HUES6 (cell line): ENCODE results near the gene TPK1.

Source experiments
- H3K27ac ChIP-seq: 2 replicates; pipeline ENCODE4 v1.7.0; 2013; ENCODE audit warnings: low read depth, mild to moderate bottlenecking, low read length, inconsistent platforms
- H3K27me3 ChIP-seq: 2 replicates; pipeline ENCODE4 v1.6.1; 2013; ENCODE audit warnings: low read length; ENCODE audit not compliant: control insufficient read depth, insufficient read depth
- H3K36me3 ChIP-seq: 2 replicates; pipeline ENCODE4 v1.6.1; 2013; ENCODE audit warnings: low read length; ENCODE audit not compliant: control insufficient read depth, insufficient read depth
- H3K4me1 ChIP-seq: 2 replicates; pipeline ENCODE4 v1.6.1; 2013; ENCODE audit warnings: low read length; ENCODE audit not compliant: control insufficient read depth, insufficient read depth
- H3K4me3 ChIP-seq: 2 replicates; pipeline ENCODE4 v1.5.1; 2013; ENCODE audit warnings: low read depth, low read length
- H3K9ac ChIP-seq: one replicate; pipeline ENCODE4 v1.6.1; 2013; ENCODE audit warnings: mild to moderate bottlenecking, low read length
- H3K9me3 ChIP-seq: 2 replicates; pipeline ENCODE4 v1.6.1; 2013; ENCODE audit warnings: low read depth, low read length; ENCODE audit not compliant: control insufficient read depth, insufficient read depth

Gene TPK1

GRCh38 chr7:144531181-144531580 lies 304.7 kb downstream of the TPK1 start:
- H3K9me3 ChIP-seq: peaks cover 3% of the 10 kb centered on the region
- no peaks in the 10 kb centered on the region for H3K36me3 ChIP-seq
- H3K4me1 ChIP-seq: peaks cover 4% of the 10 kb centered on the region
- H3K27ac ChIP-seq: no peak overlapping the region
- H3K27me3 ChIP-seq: no peaks in the 10 kb centered on the region
- H3K9ac ChIP-seq: no peak overlapping the region
- no peak overlapping the region for H3K4me3 ChIP-seq

- Histone ChIP-seq H3K36me3 (no peaks in the 10 kb centered on the region), H3K27me3 (no peaks in the 10 kb centered on the region), H3K4me3 (no peak overlapping the region), H3K9ac (no peak overlapping the region), H3K4me1 (peaks cover 8% of the 10 kb centered on the region), H3K9me3 (no peaks in the 10 kb centered on the region), H3K27ac (no peak overlapping the region)
Observed at GRCh38 chr7:144529269-144529926, 306.5 kb downstream of the TPK1 start.

GRCh38 chr7:144528536-144529045 lies 307.3 kb downstream of the TPK1 start:
- Histone ChIP-seq H3K9ac (no peak overlapping the region), H3K27ac (no peak overlapping the region), H3K9me3 (no peaks in the 10 kb centered on the region), H3K27me3 (no peaks in the 10 kb centered on the region), H3K36me3 (no peaks in the 10 kb centered on the region), H3K4me3 (no peak overlapping the region), H3K4me1 (peaks cover 4% of the 10 kb centered on the region; the same call in 1 of the 2 replicates)

- Histone ChIP-seq H3K27ac (no peak overlapping the region), H3K27me3 (no peaks in the 10 kb centered on the region), H3K9ac (no peak overlapping the region), H3K4me1 (peaks cover 4% of the 10 kb centered on the region; the same call in 1 of the 2 replicates), H3K9me3 (no peaks in the 10 kb centered on the region), H3K4me3 (no peak overlapping the region), H3K36me3 (no peaks in the 10 kb centered on the region)
Observed at GRCh38 chr7:144527051-144527471, 308.8 kb downstream of the TPK1 start.

- Histone ChIP-seq H3K36me3 (no peaks in the 10 kb centered on the region), H3K27ac (no peak overlapping the region), H3K27me3 (no peaks in the 10 kb centered on the region), H3K9me3 (no peaks in the 10 kb centered on the region), H3K4me1 (peaks cover 4% of the 10 kb centered on the region; the same call in 1 of the 2 replicates), H3K9ac (no peak overlapping the region), H3K4me3 (no peak overlapping the region)
Observed at GRCh38 chr7:144525956-144526355, 309.9 kb downstream of the TPK1 start.

- H3K4me1 ChIP-seq: peaks cover 4% of the 10 kb centered on the region; the same call in 1 of the 2 replicates
- no peak overlapping the region for H3K9ac ChIP-seq
- H3K9me3 ChIP-seq: no peaks in the 10 kb centered on the region
- no peak overlapping the region for H3K4me3 ChIP-seq
- no peaks in the 10 kb centered on the region for H3K27me3 ChIP-seq
- no peak overlapping the region for H3K27ac ChIP-seq
- no peaks in the 10 kb centered on the region for H3K36me3 ChIP-seq
Observed at GRCh38 chr7:144524271-144524670, 311.6 kb downstream of the TPK1 start.

- no peak overlapping the region for H3K27ac ChIP-seq
- H3K36me3 ChIP-seq: no peaks in the 10 kb centered on the region
- peaks cover 4% of the 10 kb centered on the region; the same call in 1 of the 2 replicates for H3K4me1 ChIP-seq
- no peaks in the 10 kb centered on the region for H3K27me3 ChIP-seq
- no peak overlapping the region for H3K9ac ChIP-seq
- no peaks in the 10 kb centered on the region for H3K9me3 ChIP-seq
- no peak overlapping the region for H3K4me3 ChIP-seq
Observed at GRCh38 chr7:144523621-144524020, 312.2 kb downstream of the TPK1 start.

- Histone ChIP-seq H3K36me3 (no peaks in the 10 kb centered on the region), H3K4me1 (peaks cover 7% of the 10 kb centered on the region; the same call in 1 of the 2 replicates), H3K27me3 (no peaks in the 10 kb centered on the region), H3K9ac (no peak overlapping the region), H3K4me3 (no peak overlapping the region), H3K9me3 (no peaks in the 10 kb centered on the region), H3K27ac (no peak overlapping the region)
Observed at GRCh38 chr7:144519925-144520324, 315.9 kb downstream of the TPK1 start.

- H3K9ac ChIP-seq: no peak overlapping the region
- no peaks in the 10 kb centered on the region for H3K9me3 ChIP-seq
- H3K4me3 ChIP-seq: no peak overlapping the region
- no peaks in the 10 kb centered on the region for H3K27me3 ChIP-seq
- no peak overlapping the region for H3K27ac ChIP-seq
- H3K36me3 ChIP-seq: no peaks in the 10 kb centered on the region
- H3K4me1 ChIP-seq: peaks cover 7% of the 10 kb centered on the region; the same call in 1 of the 2 replicates
Observed at GRCh38 chr7:144518360-144518759, 317.5 kb downstream of the TPK1 start.

GRCh38 chr7:144517749-144518148 lies 318.1 kb downstream of the TPK1 start:
- H3K27me3 ChIP-seq: no peaks in the 10 kb centered on the region
- H3K27ac ChIP-seq: no peak overlapping the region
- no peaks in the 10 kb centered on the region for H3K36me3 ChIP-seq
- no peak overlapping the region for H3K4me3 ChIP-seq
- no peak overlapping the region for H3K9ac ChIP-seq
- peaks cover 7% of the 10 kb centered on the region; the same call in 1 of the 2 replicates for H3K4me1 ChIP-seq
- H3K9me3 ChIP-seq: no peaks in the 10 kb centered on the region

- Histone ChIP-seq H3K4me1 (peaks cover 7% of the 10 kb centered on the region; the same call in 1 of the 2 replicates), H3K4me3 (no peak overlapping the region), H3K9me3 (no peaks in the 10 kb centered on the region), H3K27ac (no peak overlapping the region), H3K36me3 (no peaks in the 10 kb centered on the region), H3K27me3 (no peaks in the 10 kb centered on the region), H3K9ac (no peak overlapping the region)
Observed at GRCh38 chr7:144516729-144517525, 318.9 kb downstream of the TPK1 start.
